ENCODE results near the gene MRM2.

The MRM2 gene

DNA sequence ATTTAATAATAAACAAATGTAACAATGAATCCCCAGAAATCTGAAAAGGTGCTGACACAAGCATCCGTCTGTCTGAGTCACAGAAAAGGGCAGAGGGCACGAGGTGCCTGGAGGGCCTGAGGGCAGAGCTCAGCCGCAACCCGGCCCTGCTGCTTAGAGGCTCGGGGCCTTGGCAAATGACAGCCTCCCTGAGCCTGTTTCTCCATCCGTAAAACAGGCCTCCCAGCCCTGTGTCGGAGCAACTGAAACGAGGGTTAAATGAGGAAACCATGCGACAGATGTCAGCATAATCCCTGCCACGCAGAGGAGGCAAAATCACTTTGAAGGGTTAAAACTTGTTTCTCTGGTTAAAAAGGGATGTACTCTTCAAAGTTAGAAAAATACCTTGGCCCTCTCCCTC is 24.9 kb upstream of the MRM2 start:
- DNase-seq (ENCODE audit: low spot score): no peak

DNA sequence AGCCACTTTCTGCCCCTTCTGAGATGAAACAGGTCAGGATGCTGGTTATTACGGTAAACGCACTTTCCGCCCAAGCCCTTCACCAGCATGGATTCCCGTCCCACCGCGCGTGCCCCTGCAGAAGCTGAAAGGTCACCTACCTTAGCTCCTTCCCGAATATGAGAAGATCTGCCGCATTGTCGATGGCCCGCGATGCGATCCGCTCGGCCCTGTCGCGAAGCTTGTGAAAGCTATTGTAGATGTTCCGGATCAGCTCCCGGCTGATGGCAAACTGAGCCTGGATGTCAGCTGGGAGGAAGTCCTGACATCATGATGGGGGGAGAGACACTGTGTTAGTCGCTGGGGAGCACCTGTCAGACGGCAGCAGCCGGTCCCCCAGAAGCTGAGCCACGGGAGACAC is 22.2 kb upstream of the MRM2 start:
- no peak for DNase-seq (ENCODE audit: low spot score)

DNA sequence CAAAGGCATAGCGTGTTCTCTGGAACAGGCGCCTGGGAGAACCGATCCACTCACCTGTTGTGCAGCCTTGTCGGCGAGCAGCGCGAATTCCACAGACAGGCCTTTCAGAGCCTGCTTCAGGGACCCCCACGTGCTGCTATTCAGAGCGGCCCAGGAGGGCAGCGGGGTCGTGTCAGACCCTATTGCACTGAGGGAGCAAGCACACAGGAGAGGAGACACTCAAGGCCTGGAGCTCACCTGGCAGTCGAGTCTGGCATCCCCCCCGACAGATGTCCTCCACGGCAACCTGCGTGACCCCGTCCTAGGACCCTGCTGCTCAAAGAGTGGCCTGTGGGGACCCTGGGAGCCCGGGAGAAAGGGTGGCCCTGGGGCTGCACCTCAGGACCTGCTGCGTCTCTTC is 21.2 kb upstream of the MRM2 start:
- no peak for DNase-seq (ENCODE audit: low spot score)

DNA sequence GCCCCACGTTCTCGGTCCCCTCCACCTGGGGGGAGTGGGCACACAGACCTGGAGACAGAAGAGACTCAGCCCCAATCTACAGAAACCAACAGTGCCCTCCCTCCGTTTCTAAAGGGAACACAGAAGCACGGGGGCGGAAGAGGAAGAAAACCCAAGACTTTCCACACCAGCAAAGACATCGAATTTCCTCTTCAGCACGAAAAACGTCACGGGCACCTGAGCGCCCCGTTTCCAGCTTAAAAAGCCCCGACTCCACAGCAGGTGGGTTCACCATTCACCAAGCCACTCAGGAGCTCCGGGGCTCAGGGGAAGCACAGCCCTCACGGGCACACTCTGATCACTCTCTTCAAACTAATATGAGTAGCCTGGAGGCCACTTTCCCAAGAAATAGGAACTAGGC is 19.6 kb upstream of the MRM2 start:
- no peak for DNase-seq (ENCODE audit: low spot score)

DNA sequence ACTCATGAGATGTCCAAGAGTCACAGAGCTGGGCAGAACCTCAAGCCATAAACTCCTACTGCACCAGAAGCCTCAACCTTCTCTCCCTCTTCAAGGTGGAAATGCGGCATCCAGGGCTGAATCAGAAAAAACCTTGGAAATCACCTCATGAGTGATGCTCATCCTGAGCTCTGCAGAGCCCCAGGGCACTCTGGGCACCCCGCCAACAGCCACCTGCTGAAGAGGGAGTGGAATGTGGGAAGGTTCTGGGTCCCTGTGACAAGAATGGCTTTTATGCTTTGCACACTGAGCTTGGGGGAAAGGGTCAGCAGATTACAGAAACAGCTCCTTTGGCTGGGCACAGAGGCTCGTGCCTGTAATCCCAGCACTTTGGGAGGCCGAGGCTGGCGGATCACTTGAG is 18.8 kb upstream of the MRM2 start:
- no peak for DNase-seq (ENCODE audit: low spot score)

DNA sequence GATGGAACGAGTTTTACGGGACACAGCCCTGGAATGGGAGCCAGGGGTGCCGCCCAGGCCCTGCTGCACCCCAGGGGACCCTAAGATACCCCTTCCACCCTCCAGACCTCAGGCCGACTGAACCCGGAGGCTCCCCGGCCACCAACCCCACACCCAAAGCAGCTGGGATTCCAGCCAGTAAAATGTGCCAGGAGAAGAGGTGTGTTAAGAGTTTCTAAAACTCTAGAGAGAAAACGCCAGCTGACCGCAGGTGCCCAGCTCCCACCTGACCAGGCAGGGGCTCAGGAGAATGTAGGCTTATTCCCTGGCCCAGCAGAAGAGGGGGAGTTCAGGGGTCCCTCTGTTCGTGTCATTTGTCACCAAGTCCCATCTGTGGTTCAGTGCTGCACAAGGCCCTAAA is 17.5 kb upstream of the MRM2 start:
- DNase-seq (ENCODE audit: low spot score): no peak

DNA sequence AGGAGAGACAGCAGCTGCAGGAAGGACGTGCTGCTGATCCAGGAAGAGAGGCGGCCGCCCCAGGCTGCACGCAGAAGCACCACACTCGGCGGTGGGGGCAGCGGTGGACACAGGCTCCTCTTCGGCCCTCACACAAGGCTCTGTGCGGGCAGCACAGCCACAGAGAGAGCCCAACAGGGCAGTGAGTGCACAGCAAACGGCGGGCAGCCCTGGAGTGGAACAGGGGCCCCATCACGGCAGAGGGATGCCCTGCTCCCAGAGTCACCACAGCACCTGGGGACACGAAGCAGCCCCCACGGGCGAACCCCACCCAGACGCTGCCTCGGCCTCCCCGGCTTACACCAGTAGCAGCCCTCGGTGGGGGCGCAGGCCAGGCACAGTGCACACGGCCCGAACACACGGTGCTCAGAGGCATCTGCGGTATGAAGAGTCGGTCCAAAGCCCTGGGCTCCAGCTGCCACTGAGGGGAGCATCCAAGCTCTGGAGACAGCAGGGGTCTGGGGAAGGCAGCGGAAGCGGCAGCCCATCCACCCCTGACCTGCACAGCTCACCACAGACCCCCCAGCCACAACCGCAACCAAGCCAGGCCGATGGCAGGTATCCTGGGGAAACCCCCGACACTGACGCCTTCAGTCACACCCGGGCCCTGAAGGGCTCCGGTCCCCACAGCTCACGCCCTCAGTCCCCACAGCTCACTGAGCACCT is 16.8 kb upstream of the MRM2 start:
- DNase-seq (ENCODE audit: low spot score): no peak

DNA sequence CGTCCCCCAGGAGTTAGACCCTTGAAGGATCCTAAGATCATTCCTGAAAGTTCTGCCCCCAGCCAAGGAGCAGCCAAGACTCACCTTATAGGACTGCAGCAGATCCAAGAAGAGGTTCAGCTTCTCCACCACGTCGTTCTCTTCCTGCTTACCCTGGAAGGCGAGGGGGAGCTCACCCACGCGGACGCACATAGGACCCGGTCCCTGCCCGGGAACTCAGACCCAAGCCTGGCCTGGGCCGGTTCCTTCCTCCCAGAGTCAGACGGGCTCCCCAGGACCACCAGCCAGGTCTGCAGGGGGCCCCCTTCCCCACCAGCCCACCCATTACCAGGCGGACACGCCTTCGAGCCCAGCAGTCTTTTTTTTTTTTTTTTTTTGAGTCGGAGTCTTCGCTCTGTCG is 15.6 kb upstream of the MRM2 start:
- DNase-seq (ENCODE audit: low spot score): no peak

DNA sequence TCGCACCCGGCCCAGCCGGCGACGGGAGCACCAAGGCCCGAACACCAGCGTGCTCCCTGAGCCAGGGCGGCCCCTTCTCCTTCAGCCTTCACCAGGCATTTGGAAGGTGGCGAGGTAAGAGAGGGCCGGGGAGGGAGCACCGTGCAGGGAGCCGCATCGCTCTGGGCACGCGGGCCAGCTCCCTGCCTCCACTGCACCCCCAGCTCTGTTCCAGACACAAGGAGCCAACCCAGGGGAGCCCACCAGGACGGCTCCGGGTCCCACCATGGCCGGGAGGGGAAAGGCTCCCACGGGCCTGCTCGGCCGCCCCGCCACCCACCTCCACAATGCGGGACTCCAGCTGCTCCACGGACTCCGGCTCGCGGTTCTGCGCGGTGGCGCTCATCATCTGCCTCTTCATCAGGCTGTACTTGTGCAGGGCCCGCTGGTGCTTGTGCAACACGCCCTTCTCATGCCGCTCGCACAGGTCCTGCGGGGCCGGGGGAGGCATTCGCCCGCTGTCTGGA is 15.1 kb upstream of the MRM2 start:
- no peak for DNase-seq (ENCODE audit: low spot score)

DNA sequence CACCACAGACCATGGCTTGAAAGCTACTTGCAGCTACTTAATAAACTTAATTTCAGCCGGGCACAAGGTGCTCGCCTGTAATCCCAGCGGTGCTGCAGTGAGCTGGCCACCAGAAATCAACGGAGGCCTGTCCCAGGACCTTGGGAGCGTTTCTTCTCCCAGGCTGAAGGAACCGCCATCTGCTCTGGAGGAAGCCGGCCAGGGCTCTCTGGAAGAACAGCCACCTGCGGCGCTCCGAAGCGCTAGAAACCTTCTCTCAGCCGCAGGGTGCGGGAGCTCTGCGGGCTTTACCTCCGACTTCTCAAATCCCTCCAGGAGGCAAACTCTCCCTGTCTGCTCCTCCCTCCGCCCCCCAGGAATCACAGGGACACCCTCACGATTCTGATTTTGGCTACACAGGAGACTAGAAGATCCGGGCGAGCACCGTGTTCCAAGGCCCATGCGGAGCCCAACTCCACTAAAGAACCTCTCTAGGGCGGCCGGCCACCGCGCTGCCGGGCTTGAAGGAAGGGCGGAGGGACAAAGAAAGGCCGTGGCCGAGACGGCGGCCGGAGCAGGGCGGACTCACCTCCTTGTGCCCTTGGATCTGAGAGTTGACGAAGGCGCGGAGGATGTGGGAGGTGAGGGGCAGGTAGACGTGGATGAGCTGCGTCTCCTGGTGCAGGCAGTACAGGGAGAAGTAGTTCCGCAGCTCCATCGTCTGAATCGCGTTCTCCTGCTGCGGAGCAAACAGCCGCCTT is 14.5 kb upstream of the MRM2 start:
- DNase-seq (ENCODE audit: low spot score): no peak

DNA sequence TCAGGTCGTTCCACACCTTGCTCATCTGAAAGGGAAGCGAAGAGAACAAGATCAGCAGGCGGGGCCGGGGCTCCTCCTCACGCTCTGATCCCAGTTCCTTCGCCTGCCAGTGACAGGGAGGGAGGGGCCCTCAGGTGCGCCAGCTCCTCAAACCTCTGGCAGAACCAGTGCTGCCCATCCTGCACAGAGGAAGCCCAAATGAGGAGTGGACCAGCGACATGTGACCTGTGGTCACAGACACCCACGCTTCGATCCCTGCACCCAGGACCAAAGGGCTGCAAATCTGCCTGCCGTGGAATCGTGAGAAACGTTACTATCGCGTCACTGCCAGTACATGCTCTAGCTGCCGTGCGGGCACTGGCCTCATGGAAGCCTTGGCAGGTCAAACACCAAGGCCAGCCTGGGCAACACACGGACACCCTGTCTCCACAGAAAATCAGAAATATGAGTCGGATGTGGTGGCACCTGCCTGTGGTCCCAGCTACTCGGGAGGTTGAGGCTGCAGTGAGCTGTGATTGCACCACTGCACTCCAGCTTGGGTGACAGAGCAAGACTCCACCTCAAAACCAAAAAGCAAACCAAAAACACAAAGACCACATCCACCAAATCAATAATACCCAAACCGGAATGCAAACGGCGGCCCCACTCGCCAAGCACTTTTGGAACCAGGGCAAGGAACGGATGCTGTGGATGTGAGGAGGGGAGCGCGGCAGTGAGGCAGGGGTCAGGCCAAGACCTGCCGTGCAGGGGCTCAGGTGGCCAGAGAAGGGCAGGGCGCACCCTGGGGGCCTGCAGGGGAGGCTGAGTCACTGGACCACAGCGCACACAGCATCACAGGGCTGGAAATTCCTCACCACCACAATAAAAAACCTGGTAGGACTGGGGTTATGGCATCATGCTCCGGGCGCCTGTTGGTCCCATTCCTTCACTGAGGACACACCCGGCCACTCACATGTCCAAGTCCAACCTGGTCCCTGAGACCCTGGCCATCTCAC is 13.4 kb upstream of the MRM2 start:
- DNase-seq (ENCODE audit: low spot score): no peak

DNA sequence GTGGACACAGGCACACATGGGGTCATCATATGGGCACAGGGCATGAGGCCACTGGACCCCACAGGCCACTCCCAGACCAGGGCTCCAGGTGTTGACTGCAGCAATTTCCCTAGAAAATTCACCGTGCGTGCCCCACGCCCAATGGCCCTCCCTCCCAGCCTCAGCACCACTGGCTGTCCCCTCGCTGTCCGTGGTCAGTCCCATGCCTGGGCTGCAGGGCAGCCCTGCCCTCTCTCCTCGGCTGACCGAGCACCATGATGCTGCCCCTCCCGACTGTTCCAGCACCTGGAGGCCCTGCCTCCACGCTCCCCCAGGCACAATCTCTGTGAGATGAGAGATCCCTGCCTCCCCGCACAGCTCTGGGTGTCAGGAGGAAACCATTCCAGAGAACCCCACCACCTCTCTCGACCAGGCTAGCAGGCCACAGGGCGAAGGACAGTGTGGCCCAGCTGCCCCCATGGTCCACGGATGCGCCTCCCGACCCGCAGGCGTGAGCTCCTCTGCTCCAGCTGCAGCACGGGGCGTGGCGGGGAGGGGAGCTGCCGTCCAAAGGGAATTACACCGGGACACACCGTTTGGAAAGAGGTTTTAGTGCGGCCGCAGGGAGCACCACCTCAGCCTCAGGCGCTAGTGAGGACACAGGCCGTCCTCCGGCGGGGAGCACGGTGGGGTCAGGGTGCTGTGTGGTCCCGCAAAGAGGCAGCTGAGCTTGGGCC is 12.6 kb upstream of the MRM2 start:
- DNase-seq (ENCODE audit: low spot score): no peak

DNA sequence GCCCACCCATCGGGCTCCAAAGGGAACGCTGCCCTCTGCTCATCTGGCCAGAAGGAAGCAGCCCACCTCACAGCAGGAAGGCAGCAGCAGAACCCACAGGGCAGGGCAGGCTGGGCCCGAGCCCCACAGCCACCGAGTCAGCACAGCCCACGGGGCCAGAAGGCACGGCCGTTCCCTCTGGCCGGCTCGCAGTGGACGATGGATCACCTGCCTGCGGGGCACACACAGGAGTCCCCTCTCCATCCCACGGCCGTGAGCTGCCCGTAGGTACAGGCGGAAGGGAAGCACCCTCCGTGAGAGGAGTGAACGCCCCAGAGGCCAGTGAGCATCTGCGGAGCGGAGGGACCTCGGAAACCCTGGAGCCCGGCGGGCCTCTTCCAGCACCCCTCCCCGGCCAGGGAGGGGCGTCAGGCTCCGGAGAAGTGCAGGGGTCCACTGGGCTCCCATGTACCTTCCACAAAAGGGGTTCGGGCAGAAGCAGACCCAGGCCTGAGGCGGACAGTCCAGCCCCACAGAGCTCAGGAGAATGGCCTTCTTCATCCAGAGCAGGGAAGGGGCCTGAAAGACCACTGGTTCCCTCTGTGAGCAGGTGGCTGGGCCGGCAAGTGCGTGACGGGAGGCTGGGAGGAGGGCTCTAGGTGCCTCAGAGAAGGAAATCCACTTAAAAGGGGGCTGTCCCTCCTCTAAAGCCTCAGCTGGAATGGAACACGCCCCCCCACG is 11.7 kb upstream of the MRM2 start:
- no peak for DNase-seq (ENCODE audit: low spot score)

DNA sequence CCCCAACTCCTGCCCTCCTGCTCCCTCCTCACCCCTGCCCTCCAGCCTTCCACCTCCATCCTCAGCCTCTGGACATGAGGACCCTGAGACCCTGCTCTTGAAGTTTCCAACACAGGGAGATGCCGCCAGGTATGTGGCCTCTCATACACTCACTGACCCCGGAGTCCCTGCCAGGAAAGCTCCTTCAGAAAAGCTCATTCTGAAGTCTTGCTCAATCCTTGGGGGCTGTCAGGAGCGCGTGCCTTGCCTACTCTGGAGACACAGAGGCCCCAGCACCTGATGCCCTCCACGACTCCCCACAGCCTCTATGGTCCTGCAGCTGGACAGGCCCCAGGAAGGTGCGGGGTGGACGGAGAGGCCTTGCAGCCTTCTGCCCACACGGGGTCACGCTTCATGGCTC is 11.0 kb upstream of the MRM2 start:
- no peak for DNase-seq (ENCODE audit: low spot score)

DNA sequence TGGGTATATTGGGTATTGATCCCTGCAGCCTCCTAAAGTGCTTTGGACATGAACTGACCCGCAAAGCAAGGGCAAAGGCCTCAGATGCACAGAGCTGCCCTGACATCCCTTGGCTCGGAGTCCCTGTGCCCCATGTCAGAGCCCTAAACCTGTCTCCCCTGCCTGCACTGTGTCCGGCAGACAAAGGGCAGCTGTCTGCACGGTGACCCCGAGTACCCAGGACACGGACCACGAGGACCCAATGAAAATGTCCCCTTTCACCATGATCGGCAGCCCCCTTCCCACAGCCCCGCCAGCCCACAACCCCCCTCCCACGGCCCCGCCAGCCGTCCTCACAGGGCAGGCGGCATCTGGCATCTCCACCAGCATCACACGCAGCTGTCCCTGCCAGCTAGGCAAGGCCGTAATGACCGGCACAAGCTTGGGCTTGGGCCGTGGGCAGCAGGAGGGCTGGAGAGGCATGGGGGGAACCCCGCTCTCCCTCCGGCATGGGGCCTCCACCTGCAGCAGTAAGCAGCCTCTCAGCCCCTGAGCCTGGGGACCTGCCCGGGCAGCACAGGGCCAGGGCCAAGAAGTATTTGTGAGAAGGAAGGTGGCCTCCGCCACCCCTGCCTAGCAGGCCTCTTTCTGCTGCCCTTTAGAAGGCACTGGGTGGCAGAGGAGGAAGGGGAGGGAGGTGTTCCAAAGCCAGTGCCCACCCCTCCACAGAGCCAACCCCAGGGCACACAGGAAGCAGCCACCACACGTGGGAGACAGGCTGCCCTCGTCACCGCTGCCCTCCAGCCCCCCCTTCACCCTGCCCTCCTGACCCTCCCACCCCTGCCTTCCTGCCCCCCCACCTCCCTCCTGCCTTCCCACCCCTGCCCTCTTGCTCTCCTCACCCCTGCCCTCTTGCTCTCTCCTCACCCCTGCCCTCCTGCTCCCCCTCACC is 10.1 kb upstream of the MRM2 start:
- DNase-seq (ENCODE audit: low spot score): no peak

DNA sequence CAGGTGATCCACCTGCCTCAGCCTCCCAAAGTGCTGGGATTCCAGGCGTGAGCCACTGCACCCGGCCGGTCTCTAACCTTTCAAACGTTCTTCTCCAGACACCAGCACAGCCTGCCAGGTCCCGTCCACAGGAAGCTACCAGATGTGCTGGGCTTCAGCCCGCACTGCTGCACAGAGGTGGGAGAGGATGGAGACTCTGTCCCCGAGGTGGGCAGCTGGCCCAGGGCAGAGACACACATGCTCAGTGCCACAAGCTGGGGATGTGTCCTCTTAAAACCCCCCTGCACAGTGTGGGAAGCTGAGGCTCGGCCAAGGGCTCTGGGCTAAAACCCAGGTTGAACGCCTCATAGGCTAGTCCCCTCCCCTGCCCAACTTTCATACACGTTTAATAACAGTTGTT is 9.4 kb upstream of the MRM2 start:
- DNase-seq (ENCODE audit: low spot score): no peak

DNA sequence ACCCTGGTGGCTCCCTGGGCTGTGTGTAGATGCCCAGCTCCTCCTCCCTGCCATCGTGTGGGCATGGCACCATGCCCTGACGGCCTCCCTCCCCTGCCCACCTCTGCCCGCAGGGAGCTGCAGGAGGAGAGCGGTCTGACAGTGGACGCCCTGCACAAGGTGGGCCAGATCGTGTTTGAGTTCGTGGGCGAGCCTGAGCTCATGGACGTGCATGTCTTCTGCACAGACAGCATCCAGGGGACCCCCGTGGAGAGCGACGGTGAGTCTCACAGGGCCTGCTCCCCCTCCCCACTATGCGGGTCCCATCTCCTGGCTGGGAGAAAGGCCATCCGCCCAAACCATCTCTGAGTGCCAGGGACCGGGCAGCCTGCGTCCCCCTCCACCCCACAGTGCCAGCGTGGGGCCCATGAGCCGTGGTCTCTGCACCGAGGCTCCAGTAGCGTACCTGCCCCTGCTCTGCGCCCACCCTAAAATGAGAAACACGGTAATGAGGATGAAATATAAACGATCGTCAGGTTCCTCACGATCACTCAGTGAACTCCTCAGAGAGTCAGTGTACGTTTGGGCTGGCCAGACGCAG is 7.8 kb upstream of the MRM2 start:
- DNase-seq (ENCODE audit: low spot score): no peak

DNA sequence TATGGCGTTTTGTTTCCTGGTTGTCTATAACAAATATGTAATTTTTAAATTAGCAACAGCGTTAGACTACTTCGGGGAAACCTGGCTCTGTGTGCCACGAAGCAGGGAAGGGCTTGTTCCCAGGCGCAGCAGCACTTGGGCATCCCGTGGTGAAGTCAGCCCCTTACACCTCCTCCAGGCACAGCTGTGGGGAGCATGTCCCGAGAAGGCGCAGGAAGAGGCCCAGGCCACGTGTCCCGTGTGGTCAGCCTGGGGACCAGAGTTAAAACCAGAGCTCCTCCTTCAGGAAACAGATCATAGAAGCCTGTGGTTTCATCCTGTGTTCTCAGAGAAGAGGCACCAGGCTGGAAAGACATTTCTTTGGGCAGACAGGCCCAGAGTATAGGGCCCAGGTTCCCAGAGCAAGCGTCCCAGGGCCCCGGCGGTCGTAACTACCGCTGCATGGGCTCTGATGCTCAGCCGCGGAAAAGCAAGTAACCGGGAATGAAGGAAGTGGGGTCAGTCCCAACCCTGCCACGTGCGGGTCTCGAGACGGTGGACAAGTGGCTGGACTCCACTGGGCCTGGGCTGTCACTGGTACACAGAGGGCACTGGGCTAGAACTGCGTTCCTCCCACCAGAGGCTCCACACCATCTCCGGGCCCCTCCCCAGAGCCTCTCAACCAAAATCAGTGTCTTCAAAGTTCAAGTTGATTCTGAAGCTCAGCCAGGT is 7.1 kb upstream of the MRM2 start:
- no peak for DNase-seq (ENCODE audit: low spot score)
